Type B pancreatic cell (in vitro differentiated cells): ENCODE results near the gene ZIK1. TPM values are rescaled to one million over a fixed set of nuclear protein-coding genes. Genes with fewer than 3 reads are reported as not detected.

Experiments
- DNase-seq: peaks from one replicate; pipeline ENCODE4 v3.0.0; 2021; ENCODE audit warnings: mixed read lengths; ENCODE audit not compliant: unreplicated experiment; ENCODE audit errors: extremely low spot score
- H3K27ac Mint-ChIP-seq: 2 replicates; pipeline ENCODE4 v1.8.0; 2021; ENCODE audit warnings: mild to moderate bottlenecking, mixed read lengths
- H3K27me3 Mint-ChIP-seq: 2 replicates; pipeline ENCODE4 v1.8.0; 2021; ENCODE audit warnings: mixed read lengths
- H3K36me3 Mint-ChIP-seq: 2 replicates; pipeline ENCODE4 v1.8.0; 2021; ENCODE audit warnings: mixed read lengths
- H3K4me1 Mint-ChIP-seq: one replicate; pipeline ENCODE4 v1.8.0; 2021; ENCODE audit warnings: mixed read lengths; ENCODE audit not compliant: unreplicated experiment
- H3K4me3 Mint-ChIP-seq: 2 replicates; pipeline ENCODE4 v1.8.0; 2021; ENCODE audit warnings: mild to moderate bottlenecking, mixed read lengths
- H3K9me3 Mint-ChIP-seq: 2 replicates; pipeline ENCODE4 v1.8.0; 2021; ENCODE audit warnings: mixed read lengths
- long read RNA-seq: library from polyadenylated mRNA; unstranded; transcript quantifications from one replicate; pipeline ENCODE4 v2.0.0, GENCODE V29; 2020
- total RNA-seq: library from RNA; stranded (reverse); gene quantifications from 2 replicates; pipeline ENCODE4 v1.2.1, GENCODE V29; 2021; ENCODE audit warnings: low replicate concordance
- TF ChIP-seq, protein P1 (sequence below): fragments of 200-600 bp; sonication (generic); conservative IDR thresholded peaks from 2 replicates; pipeline ENCODE4 v1.5.0; 2021; ENCODE audit warnings: antibody characterized with exemption, mild to moderate bottlenecking

The ZIK1 gene
- total RNA-seq: 11.5 and 17.6 TPM in 2 replicates
- long read RNA-seq, full-length matches to known transcripts: 10 of 16 reads
- long read RNA-seq, partial matches to known transcripts: 0 of 16 reads
- long read RNA-seq, other reads (novel, unspliced or antisense): 6 of 16 reads

- Mint-ChIP-seq H3K9me3 (peaks cover 41% of the 10 kb centered on the region), H3K27ac (peak within 1 kb of the TSS; percentile 85), H3K4me3 (peak within 1 kb of the TSS; percentile 95), H3K27me3 (peaks cover 4% of the 10 kb centered on the region), H3K36me3 (peaks cover 47% of the 10 kb centered on the region), H3K4me1 (peaks cover 6% of the 10 kb centered on the region)
- DNase-seq: peak; percentile 85
- TF ChIP-seq, protein P1, sequence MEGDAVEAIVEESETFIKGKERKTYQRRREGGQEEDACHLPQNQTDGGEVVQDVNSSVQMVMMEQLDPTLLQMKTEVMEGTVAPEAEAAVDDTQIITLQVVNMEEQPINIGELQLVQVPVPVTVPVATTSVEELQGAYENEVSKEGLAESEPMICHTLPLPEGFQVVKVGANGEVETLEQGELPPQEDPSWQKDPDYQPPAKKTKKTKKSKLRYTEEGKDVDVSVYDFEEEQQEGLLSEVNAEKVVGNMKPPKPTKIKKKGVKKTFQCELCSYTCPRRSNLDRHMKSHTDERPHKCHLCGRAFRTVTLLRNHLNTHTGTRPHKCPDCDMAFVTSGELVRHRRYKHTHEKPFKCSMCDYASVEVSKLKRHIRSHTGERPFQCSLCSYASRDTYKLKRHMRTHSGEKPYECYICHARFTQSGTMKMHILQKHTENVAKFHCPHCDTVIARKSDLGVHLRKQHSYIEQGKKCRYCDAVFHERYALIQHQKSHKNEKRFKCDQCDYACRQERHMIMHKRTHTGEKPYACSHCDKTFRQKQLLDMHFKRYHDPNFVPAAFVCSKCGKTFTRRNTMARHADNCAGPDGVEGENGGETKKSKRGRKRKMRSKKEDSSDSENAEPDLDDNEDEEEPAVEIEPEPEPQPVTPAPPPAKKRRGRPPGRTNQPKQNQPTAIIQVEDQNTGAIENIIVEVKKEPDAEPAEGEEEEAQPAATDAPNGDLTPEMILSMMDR: peak; percentile 31
These were observed at the start of gene ZIK1 for GRCh38 chr19:57583521-57584416. TSS of gene ZIK1 (plus strand) at chr19:57584145. CDS start at chr19:57584357, 212 bp downstream.

DNA sequence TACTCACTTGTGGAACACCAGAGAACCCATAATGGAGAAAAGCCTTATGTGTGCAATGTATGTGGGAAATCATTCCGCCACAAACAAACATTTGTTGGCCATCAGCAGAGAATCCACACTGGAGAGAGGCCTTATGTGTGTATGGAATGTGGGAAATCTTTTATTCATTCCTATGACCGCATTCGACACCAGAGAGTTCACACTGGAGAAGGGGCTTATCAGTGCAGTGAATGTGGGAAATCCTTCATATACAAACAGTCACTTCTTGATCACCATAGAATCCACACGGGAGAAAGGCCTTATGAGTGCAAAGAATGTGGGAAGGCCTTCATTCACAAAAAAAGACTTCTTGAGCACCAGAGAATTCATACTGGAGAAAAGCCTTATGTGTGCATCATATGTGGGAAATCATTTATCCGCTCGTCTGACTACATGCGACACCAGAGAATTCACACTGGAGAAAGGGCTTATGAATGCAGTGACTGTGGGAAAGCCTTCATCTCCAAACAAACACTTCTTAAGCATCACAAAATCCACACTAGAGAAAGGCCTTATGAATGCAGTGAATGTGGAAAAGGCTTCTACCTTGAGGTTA, 45.9 kb upstream of the ZIK1 start:
- no peak overlapping the region for H3K4me3 Mint-ChIP-seq
- no peaks in the 10 kb centered on the region for H3K27me3 Mint-ChIP-seq
- H3K27ac Mint-ChIP-seq: no peak overlapping the region
- DNase-seq: no peak
- no peaks in the 10 kb centered on the region for H3K4me1 Mint-ChIP-seq
- H3K36me3 Mint-ChIP-seq: peaks cover 93% of the 10 kb centered on the region
- peaks cover 60% of the 10 kb centered on the region for H3K9me3 Mint-ChIP-seq
- TF ChIP-seq, protein P1: no peak

GRCh38 chr19:57546513-57546912, 37.4 kb upstream of the ZIK1 start:
- H3K36me3 Mint-ChIP-seq: peaks cover 87% of the 10 kb centered on the region
- H3K27ac Mint-ChIP-seq: no peak overlapping the region
- peaks cover 51% of the 10 kb centered on the region for H3K9me3 Mint-ChIP-seq
- H3K27me3 Mint-ChIP-seq: no peaks in the 10 kb centered on the region
- no peak overlapping the region for H3K4me3 Mint-ChIP-seq
- TF ChIP-seq, protein P1: no peak
- H3K4me1 Mint-ChIP-seq: no peaks in the 10 kb centered on the region
- DNase-seq: no peak

GRCh38 chr19:57552432-57552831, 31.5 kb upstream of the ZIK1 start:
- no peak overlapping the region for H3K4me3 Mint-ChIP-seq
- H3K4me1 Mint-ChIP-seq: peaks cover under 1% of the 10 kb centered on the region
- H3K27me3 Mint-ChIP-seq: no peaks in the 10 kb centered on the region
- no peak for DNase-seq
- TF ChIP-seq, protein P1: no peak
- H3K9me3 Mint-ChIP-seq: peaks cover 28% of the 10 kb centered on the region
- peaks cover 90% of the 10 kb centered on the region for H3K36me3 Mint-ChIP-seq
- no peak overlapping the region for H3K27ac Mint-ChIP-seq

- no peak for DNase-seq
- H3K9me3 Mint-ChIP-seq: peaks cover 30% of the 10 kb centered on the region
- H3K4me3 Mint-ChIP-seq: peak overlapping the region; percentile 99
- H3K4me1 Mint-ChIP-seq: peaks cover 21% of the 10 kb centered on the region
- H3K27ac Mint-ChIP-seq: no peak overlapping the region
- peaks cover 50% of the 10 kb centered on the region for H3K36me3 Mint-ChIP-seq
- H3K27me3 Mint-ChIP-seq: no peaks in the 10 kb centered on the region
- TF ChIP-seq, protein P1: no peak
These were observed 26.3 kb upstream of the ZIK1 start for GRCh38 chr19:57557659-57558058.
